ENCODE measurements around the gene CA11. TPM values are rescaled to one million over a fixed set of nuclear protein-coding genes. Genes with fewer than 3 reads are reported as not detected.

CA11 gene
- total RNA-seq, 2 experiments from 2014 or later: 10.1 to 10.8 TPM

- peaks cover 2% of the 10 kb centered on the region for H3K27me3 Mint-ChIP-seq
- peaks cover 51% of the 10 kb centered on the region for H3K4me1 Mint-ChIP-seq
- no peaks in the 10 kb centered on the region for H3K36me3 Mint-ChIP-seq (ENCODE audit: low read depth)
- CTCF ChIA-PET: interaction anchor here (1.0 to 2.0 kb wide), 5 partner anchors 9 to 322 kb away, joined by 3 to 7 read pairs (median 4); partner anchors contain the start of genes DBP and EMP3
- H3K27ac Mint-ChIP-seq: peak overlapping the region; percentile 70
- POLR2A ChIA-PET: no interaction called here
- no peaks in the 10 kb centered on the region for H3K9me3 Mint-ChIP-seq
- H3K4me3 Mint-ChIP-seq: peak overlapping the region; percentile 76
- DNase-seq: no peak
Observed at GRCh38 chr19:48646722-48647216, 782 bp upstream of the CA11 start.

- no peak for DNase-seq
- Mint-ChIP-seq H3K9me3 (no peaks in the 10 kb centered on the region), H3K27ac (peak overlapping the region; percentile 89), H3K27me3 (peaks cover 2% of the 10 kb centered on the region), H3K36me3 (ENCODE audit: low read depth) (no peaks in the 10 kb centered on the region), H3K4me3 (peak overlapping the region; percentile 76), H3K4me1 (peaks cover 47% of the 10 kb centered on the region)
- ChIA-PET CTCF (interaction anchor here (0.5 to 2.2 kb wide), 20 partner anchors 8 to 321 kb away, joined by 3 to 10 read pairs (median 4); partner anchors contain the start of genes DBP, EMP3 and NUCB1), POLR2A (interaction anchor here (0.7 kb wide), 1 partner anchor 11 kb away, joined by 4 read pairs; no protein-coding TSS in a partner anchor)
Observed at GRCh38 chr19:48645620-48646000, 377 bp downstream of the CA11 start.

- ChIA-PET CTCF (interaction anchor here (0.5 to 2.2 kb wide), 14 partner anchors 11 to 255 kb away, joined by 3 to 10 read pairs (median 4); partner anchors contain the start of gene NUCB1), POLR2A (interaction anchor here (0.7 kb wide), 1 partner anchor 11 kb away, joined by 4 read pairs; no protein-coding TSS in a partner anchor)
- Mint-ChIP-seq H3K27me3 (peaks cover 2% of the 10 kb centered on the region), H3K27ac (peak overlapping the region; percentile 89), H3K9me3 (no peaks in the 10 kb centered on the region), H3K4me1 (peaks cover 45% of the 10 kb centered on the region), H3K36me3 (ENCODE audit: low read depth) (no peaks in the 10 kb centered on the region), H3K4me3 (peak overlapping the region; percentile 76)
- DNase-seq: peak; percentile 81
Observed at GRCh38 chr19:48644839-48645619, 958 bp downstream of the CA11 start.

- ChIA-PET CTCF (interaction anchor here (0.6 to 2.2 kb wide), 3 partner anchors 11 to 198 kb away, joined by 3 to 10 read pairs (median 3); no protein-coding TSS in a partner anchor), POLR2A (no interaction called here)
- no peaks in the 10 kb centered on the region for H3K36me3 Mint-ChIP-seq (ENCODE audit: low read depth)
- no peaks in the 10 kb centered on the region for H3K9me3 Mint-ChIP-seq
- H3K4me1 Mint-ChIP-seq: peaks cover 45% of the 10 kb centered on the region
- H3K27ac Mint-ChIP-seq: no peak overlapping the region
- no peak overlapping the region for H3K4me3 Mint-ChIP-seq
- H3K27me3 Mint-ChIP-seq: peaks cover 2% of the 10 kb centered on the region
- no peak for DNase-seq
Observed at GRCh38 chr19:48644355-48644754, 1.6 kb downstream of the CA11 start.

GRCh38 chr19:48642862-48643261 is 3.1 kb downstream of the CA11 start:
- POLR2A ChIA-PET: no interaction called here
- no peak for DNase-seq
- H3K36me3 Mint-ChIP-seq (ENCODE audit: low read depth): peaks cover 6% of the 10 kb centered on the region
- no peak overlapping the region for H3K4me3 Mint-ChIP-seq
- peaks cover 48% of the 10 kb centered on the region for H3K4me1 Mint-ChIP-seq
- peaks cover 3% of the 10 kb centered on the region for H3K9me3 Mint-ChIP-seq
- no peak overlapping the region for H3K27ac Mint-ChIP-seq
- H3K27me3 Mint-ChIP-seq: peaks cover 2% of the 10 kb centered on the region
- CTCF ChIA-PET: no interaction called here

GRCh38 chr19:48641850-48642249 is 4.1 kb downstream of the CA11 start:
- Mint-ChIP-seq H3K4me3 (no peak overlapping the region), H3K27ac (no peak overlapping the region), H3K27me3 (peaks cover 2% of the 10 kb centered on the region), H3K36me3 (ENCODE audit: low read depth) (peaks cover 6% of the 10 kb centered on the region), H3K4me1 (peaks cover 42% of the 10 kb centered on the region), H3K9me3 (peaks cover 3% of the 10 kb centered on the region)
- ChIA-PET POLR2A (no interaction called here), CTCF (interaction anchor here (0.6 to 0.8 kb wide), 2 partner anchors 11 to 36 kb away, joined by 3 to 5 read pairs; no protein-coding TSS in a partner anchor)
- DNase-seq: no peak

GRCh38 chr19:48639483-48640375 is 6.3 kb downstream of the CA11 start:
- H3K27ac Mint-ChIP-seq: peak overlapping the region; percentile 99
- H3K4me3 Mint-ChIP-seq: peak overlapping the region; percentile 50
- H3K9me3 Mint-ChIP-seq: peaks cover 3% of the 10 kb centered on the region
- no peaks in the 10 kb centered on the region for H3K27me3 Mint-ChIP-seq
- POLR2A ChIA-PET: no interaction called here
- H3K4me1 Mint-ChIP-seq: peaks cover 36% of the 10 kb centered on the region
- CTCF ChIA-PET: interaction anchor here (0.6 kb wide), 1 partner anchor 23 kb away, joined by 3 read pairs; no protein-coding TSS in a partner anchor
- H3K36me3 Mint-ChIP-seq (ENCODE audit: low read depth): peaks cover 6% of the 10 kb centered on the region
- DNase-seq: no peak

- Mint-ChIP-seq H3K27me3 (no peaks in the 10 kb centered on the region), H3K4me3 (peak overlapping the region; percentile 94), H3K27ac (peak overlapping the region; percentile 99), H3K4me1 (peaks cover 37% of the 10 kb centered on the region), H3K36me3 (ENCODE audit: low read depth) (peaks cover 8% of the 10 kb centered on the region), H3K9me3 (peaks cover 3% of the 10 kb centered on the region)
- ChIA-PET POLR2A (no interaction called here), CTCF (interaction anchor here (0.9 kb wide), 1 partner anchor 12 kb away, joined by 3 read pairs; no protein-coding TSS in a partner anchor)
- no peak for DNase-seq
Observed at GRCh38 chr19:48638831-48639381, 7.1 kb downstream of the CA11 start.

- POLR2A ChIA-PET: interaction anchor here (0.7 kb wide), 1 partner anchor 208 kb away, joined by 7 read pairs; no protein-coding TSS in a partner anchor
- Mint-ChIP-seq H3K9me3 (peaks cover 3% of the 10 kb centered on the region), H3K4me3 (peak overlapping the region; percentile 94), H3K36me3 (ENCODE audit: low read depth) (peaks cover 8% of the 10 kb centered on the region), H3K27me3 (no peaks in the 10 kb centered on the region), H3K27ac (peak overlapping the region; percentile 99), H3K4me1 (peaks cover 44% of the 10 kb centered on the region)
- CTCF ChIA-PET: interaction anchor here (0.9 kb wide), 2 partner anchors 8 to 13 kb away, joined by 3 to 5 read pairs; partner anchors contain the start of gene CA11
- DNase-seq: peak; percentile 91
Observed at GRCh38 chr19:48637948-48638830, 7.8 kb downstream of the CA11 start.

GRCh38 chr19:48637449-48637947 is 8.5 kb downstream of the CA11 start:
- CTCF ChIA-PET: interaction anchor here (0.9 kb wide), 1 partner anchor 9 kb away, joined by 5 read pairs; the partner anchor contains the start of gene CA11
- Mint-ChIP-seq H3K27me3 (no peaks in the 10 kb centered on the region), H3K36me3 (ENCODE audit: low read depth) (peaks cover 10% of the 10 kb centered on the region), H3K4me3 (peak overlapping the region; percentile 94), H3K27ac (peak overlapping the region; percentile 99), H3K4me1 (peaks cover 48% of the 10 kb centered on the region), H3K9me3 (peaks cover 3% of the 10 kb centered on the region)
- POLR2A ChIA-PET: interaction anchor here (0.7 kb wide), 1 partner anchor 208 kb away, joined by 7 read pairs; no protein-coding TSS in a partner anchor
- peak; percentile 100 for DNase-seq

GRCh38 chr19:48636859-48637448 is 9.0 kb downstream of the CA11 start, which contains the start of gene DBP:
DBP (minus strand) TSS chr19:48637379; CDS start chr19:48636994, 385 bp downstream.
- POLR2A ChIA-PET: no interaction called here
- peak within 1 kb of the TSS; percentile 99 for H3K27ac Mint-ChIP-seq
- H3K9me3 Mint-ChIP-seq: peaks cover 3% of the 10 kb centered on the region
- CTCF ChIA-PET: interaction anchor here (0.9 kb wide), 1 partner anchor 9 kb away, joined by 5 read pairs; the partner anchor contains the start of gene CA11
- DNase-seq: peak; percentile 35
- peaks cover 13% of the 10 kb centered on the region for H3K36me3 Mint-ChIP-seq (ENCODE audit: low read depth)
- no peaks in the 10 kb centered on the region for H3K27me3 Mint-ChIP-seq
- H3K4me1 Mint-ChIP-seq: peaks cover 50% of the 10 kb centered on the region
- peak within 1 kb of the TSS; percentile 94 for H3K4me3 Mint-ChIP-seq
